Suppressor macrophage treated with lipopolysaccharide for 4 hours (primary cell): ENCODE measurements around the gene NRG2.

Experiments used
- DNase-seq: peaks from one replicate; pipeline ENCODE4 v3.0.0-alpha.2; 2020

The NRG2 gene

DNA sequence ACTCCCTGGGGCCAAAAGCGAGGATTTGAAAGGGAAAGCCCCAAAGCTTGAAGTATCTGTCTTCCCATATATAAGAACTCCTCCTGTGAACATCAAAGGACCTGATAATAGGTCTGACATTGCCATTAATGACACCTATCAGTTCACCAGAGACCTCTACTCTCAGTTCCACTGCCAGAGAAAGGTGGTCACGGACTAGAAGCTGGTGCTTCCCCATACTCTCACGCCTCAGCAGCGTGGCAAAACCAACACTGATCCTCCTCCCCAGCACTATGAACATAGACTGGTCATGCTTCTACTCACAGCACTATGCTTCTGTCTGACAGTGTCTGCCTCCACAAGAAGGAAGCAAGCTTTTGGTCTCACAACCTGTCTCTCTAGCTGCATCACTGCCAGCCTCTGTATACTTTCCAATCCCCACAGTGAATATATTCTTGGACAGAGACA lies 37.9 kb downstream of the NRG2 start:
- DNase-seq, result no peak

DNA sequence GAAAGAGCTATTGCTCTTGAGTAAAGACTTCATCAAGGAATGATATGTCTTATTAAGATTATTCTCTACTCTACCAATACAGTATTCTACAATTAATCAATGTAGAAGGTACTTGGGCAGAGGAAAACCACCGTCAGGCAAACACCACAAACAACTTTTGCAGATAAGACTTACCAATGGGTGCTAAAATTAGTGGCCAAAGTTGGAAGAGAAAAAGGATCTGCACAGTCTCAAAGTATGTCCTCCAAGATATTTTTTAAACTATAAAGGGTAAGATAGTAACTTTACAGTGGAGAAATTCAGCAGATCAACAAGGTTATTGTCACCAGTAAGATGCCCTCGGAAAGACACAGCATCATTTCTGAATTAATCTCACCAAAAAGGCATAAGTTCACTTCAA lies 38.9 kb downstream of the NRG2 start:
- DNase-seq, result no peak

DNA sequence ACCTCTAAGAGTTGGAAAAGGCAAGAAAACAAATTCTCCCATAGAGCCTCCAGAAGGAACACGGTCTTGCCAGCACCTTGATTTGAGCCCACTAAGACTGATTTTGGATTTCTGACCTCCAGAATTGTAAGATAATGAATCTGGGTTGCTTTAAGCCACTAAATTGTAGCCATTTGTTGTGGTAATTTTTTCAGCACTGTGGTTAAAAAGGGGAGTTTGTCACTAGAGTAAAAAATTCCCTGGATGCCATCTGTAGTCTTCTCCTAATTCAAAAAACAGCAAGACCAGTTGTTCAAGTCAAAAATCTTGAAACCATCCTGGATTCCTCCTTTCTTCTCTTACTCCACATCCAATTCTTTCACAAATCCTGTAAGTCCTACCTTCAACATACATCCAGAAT lies 39.6 kb downstream of the NRG2 start:
- DNase-seq, result no peak

DNA sequence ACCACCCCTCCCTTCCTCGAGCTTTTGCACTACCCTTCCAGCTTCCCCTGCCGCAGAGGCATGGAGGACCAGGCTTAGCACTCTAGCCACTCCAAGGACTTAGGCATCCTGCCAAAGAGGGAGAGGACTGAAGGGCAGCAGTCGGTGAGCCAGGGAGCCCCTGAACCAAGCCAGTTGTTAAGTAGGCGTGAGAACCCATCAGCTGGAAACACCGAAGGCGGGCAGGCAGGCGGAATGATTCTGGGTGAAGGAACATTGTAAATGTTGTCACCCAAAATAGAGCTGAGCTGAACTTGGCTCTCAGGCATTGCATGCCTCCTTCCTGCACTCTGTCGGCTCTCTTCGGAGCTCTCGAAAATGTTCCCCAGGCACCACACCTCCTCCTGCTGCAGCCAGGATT lies 42.8 kb downstream of the NRG2 start:
- no peak for DNase-seq

DNA sequence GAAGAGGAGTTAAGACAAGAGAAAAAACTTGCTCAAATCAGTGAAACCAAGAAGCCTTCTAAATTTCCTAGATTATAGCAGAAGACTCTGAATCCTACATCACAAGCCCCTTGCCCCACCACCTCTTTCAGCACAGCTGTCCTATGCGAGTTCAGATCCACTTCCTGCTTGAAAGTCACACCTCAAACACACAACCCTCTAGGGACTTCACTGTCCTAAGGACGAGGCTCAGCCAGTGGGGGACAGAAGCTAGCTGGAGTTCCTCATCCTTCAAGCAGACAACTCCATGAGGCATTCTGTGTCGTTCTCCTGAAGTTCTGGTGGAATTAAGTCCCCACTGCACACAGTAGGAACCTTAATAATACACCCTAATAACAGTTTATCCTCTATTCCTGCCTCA lies 44.3 kb downstream of the NRG2 start:
- DNase-seq, result no peak

DNA sequence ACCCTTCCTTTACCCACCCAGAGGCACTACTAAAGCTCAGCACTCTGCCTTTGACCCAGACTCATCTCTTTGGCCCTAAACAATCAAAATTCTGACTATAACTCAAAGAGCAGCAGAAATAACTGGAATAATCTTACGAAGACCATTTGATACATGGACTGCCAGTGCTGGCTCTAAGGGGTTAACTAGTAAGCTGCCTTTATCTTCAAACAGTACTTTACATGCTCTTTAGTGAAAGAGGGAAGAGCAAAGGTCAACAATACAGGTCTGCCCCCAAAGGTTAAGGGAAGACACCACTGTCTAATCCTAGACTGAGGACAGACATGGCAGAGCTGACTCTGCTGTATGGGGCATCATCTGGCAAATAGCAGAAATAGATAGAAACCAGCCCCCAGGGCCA lies 45.8 kb downstream of the NRG2 start:
- DNase-seq, result no peak

DNA sequence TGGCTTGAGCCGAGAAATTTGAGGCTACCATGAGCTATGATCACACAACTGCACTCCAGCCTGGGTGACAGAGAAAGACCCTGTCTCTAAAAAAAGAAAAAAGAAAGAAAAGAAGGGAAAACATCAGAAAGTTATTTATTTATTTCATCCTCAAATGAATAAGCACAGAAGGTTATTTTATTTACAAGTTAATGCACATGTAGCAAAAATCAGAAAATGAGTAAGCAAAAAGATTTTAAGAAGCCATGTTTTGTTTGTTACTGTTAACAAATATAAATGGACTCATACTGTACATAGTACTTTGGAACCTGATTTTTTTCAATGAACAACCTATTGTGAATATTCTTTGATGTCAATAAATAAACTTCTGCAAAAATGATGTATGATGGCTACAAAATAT lies 47.2 kb downstream of the NRG2 start:
- DNase-seq, result no peak

DNA sequence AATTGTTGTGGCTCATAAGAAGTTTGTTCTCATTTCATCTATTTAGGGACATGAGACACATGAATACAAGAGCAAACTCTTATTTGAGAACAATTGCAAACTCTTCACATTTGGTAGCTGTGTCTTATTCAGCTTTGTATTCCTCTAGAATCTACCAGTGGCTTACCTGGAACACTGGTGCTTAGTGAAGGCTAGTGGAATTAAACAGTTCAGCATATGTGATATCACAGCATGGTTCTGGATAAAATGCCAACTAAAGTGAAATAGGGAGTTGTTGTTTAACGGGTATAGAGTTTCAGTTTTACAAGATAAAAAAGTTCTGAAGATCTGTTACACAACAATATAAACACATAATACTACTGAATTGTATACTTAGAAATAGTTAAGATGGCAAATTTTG lies 48.9 kb downstream of the NRG2 start:
- DNase-seq, result no peak

DNA sequence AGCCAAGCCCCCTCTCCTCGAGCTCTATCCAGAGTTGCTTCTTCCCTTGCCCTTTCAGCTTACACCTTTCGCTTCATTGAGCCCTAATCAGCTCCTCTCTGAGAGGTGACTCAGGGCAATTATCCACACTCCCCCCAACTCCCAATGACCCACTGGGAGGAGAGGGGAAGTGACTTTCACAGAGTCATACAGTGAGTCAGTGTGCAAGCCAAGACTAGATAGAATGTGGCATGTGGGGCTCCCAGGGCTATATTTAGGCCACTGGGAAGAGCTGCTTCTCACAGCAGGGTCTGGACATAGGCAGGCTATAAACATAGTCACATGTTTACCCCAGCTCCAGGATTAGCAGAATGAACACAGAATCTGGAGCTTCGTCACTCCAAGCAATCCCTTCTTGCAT lies 57.4 kb downstream of the NRG2 start:
- peak; percentile 72 for DNase-seq

DNA sequence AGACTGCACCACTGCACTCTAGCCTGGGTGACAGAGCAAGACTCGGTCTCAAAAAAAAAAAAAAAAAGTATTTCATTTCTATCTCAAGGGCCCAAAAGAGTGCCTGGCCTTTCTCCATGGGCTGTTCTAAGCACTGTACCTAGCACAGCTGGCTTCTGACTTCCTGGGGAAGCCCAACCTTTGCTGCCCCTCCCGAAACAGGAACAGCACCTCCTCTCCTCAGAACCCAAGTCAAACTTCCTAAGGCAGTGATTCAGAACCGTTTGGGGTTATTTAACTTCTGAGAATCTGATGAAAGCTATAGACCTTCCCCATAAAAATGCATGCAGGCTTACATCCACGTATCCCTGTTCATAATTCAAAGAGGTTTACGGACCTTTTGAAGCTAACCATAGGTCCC lies 57.8 kb downstream of the NRG2 start:
- DNase-seq, result peak; percentile 12

DNA sequence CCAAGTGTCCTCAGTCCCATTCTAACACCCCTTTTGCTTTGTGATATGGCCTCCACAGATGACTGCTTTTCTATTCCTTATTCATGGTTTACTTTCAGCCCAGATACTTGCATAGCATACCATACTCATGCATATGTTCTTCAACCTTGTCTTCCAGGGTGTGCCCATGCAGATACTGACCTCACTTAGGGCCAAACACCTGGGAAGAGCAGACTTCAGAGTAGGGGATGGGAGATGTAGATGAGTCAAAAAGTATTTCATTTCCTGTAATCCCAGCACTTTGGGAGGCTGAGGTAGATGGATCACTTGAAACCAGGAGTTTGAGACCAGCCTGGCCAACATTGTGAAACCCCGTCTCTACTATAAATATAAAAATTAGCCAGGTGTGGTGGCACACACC lies 58.3 kb downstream of the NRG2 start:
- no peak for DNase-seq

DNA sequence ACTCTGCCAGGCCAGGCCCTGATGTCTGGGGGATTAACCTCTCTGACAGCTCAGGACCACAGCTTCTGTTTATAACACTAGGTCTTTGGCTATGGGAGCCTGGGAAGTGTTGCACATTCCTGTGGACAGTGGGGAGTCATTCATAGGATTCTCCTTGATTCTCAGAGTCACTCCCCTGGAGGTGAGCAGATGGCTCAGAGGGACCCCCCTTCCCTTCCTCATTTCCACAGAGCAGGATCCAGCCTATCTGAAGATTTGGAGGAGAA lies 60.2 kb downstream of the NRG2 start:
- no peak for DNase-seq

DNA sequence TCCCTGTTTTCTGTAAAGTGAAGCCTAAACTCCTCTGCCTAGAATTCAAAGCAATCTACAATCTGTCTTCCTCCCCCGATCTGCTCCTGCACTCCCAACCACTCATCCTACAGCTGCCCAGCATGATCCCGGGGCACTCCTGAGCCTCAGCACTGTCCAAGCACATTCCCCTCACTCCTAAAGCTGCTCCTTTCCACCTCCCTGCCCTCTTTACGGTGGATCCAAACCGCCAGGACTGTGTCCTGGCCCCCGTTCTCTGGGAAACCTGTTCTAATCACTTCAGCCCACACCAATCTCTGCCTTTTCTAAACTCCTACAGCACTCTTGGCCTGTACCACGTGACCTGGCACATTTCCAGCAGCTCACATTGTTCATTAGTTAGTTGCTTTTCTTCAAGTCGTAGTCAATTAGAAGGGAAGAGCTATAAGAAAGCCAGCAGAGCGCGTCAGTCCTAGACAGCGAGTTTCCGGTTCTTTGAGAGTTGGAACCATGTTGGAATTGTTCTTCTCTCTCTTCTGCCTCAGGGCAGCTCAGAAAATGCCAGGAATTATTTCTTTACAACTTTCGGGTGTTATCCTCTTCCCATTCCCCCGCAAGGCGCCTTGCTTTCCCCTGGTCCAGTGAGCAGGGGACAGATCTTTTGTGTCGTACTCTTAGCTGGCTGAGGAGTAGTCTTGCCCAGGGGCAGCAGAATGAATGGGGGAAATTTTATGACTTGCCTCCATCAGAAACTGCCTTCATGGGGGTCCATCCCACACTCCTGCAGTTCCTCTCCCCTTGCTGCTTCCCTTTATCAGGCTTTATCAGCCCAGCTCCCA lies 60.7 kb downstream of the NRG2 start:
- no peak for DNase-seq

DNA sequence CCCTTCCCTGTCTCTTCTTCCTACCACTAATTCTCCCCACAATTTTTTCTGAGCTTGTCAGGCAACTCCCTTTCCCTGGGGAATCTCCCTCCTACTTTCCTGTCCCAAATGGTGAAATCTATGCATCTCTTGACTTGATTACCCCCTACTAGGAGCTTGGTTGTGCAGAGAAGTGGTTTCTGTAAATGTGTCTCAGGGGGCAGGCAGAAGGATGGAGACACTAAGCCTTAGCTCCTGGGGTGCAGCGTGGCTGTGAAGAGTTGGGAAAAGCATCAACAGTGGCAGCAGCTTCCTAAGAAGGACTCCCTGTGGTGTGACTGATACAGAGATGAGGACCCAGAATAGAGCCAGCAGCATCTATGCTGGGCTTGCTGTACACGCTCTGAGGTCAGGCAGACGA lies 62.3 kb downstream of the NRG2 start:
- DNase-seq, result no peak

DNA sequence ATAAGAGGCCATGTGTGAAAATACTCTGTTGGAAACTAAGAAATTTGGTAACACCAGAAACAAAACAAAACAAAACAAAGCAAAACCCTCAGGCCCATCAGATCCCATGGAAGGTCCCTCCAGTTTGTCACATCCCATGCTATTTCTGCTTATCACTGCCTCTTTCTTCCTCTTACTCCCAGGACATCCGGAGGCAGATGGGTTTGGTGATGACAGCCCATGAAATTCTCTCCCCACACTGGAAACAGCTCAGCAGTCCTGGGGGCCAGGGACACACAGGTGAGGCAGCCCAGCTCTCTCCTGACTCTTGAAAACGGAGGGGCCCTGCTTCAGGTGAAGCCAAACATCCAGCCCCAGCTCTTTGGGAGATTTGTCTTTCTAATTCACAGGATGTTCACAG lies 63.2 kb downstream of the NRG2 start:
- no peak for DNase-seq

DNA sequence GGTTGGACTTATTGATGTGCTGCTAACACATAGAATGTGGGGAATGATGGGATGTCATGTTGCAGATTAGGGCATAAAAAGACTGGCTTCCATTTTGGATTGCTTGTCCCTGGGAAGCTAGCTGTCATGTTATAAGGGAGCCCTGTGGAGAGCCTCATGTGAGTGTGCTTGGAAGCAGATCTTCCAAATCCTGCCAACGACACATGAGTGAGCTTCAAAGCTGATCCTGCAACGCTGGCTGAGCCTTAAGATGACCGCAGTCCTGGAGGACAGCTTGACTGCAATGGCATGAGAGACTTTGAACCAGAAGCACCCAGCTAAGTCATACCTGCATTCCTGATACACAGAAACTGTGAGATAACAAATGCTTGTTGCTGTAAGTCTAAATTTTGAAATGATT lies 63.6 kb downstream of the NRG2 start:
- DNase-seq, result no peak

DNA sequence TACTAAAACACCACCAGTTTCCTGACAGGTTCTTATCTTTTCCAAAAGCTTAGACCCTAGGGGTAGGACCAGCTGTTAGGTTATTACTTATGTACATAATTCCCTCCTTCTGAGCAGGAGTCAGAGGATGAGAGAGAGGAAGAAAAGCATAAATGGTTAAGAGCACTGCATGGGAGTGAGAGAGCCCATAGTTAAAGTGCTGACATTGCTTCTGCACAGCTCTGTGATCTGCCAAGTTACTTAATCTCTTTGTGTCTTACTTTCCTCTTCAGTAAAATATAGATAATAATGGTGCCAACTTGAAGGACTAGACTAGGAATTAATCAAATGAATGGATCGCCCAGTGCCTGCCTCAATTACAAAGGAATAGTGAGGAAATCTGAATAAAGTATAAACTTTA lies 66.4 kb downstream of the NRG2 start:
- DNase-seq, result no peak

DNA sequence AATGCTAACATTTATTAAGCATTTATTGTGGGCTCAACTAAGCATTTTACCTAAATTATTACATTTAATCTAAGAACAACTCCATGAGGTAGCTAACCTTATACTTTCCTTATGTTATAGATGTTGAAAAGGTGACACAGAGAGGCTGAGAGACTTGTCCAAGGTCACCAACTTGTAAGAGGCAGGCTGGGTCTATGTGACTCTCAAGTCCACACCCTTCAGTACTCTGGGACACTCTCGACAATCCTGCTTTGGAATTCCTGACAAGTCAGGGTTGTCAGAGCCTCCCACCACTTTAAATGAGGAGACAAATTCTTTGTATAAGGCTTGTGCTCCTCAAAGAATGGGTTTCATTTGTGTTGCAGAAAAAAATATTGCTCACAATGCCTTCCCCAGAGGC lies 67.2 kb downstream of the NRG2 start:
- no peak for DNase-seq

DNA sequence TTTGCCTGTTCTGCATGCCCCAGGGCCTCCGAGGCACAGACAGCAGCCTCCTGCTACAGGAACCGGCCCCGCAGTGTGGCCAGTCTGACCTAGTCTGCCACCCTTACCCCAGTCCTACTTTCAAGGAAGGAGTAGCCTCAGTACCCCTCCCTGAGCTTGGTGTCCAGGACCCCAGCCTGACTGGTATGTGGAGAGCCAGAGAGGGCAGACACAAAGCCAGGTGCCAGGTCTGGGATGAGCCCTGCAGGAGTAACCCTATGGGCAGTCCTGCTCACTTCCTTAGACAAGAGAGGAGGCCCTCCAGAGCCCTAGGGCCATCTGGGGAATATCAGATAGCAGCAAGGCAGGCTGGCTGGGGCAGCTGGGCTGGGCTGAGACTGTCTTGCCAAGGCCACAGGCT lies 67.8 kb downstream of the NRG2 start:
- DNase-seq, result no peak

DNA sequence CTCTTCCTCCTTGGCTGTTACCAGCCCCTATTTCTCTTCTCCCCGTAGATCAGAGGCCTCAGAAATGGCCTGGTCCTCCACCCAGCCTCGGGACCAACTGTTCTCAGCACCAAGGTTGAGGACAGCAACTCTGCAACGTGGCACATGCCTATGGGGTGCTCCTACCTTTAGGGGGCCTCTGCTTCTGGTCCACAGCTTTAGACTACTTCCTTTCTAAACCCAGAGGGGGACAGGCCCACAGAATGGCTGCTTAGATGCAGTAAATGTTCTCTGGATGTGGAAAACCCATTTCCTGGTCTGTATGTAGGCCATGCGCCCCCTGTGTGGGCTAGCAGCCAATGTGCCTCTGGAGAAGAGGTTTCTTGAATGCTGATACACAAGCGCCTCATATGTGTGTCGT lies 68.4 kb downstream of the NRG2 start:
- DNase-seq, result no peak

DNA sequence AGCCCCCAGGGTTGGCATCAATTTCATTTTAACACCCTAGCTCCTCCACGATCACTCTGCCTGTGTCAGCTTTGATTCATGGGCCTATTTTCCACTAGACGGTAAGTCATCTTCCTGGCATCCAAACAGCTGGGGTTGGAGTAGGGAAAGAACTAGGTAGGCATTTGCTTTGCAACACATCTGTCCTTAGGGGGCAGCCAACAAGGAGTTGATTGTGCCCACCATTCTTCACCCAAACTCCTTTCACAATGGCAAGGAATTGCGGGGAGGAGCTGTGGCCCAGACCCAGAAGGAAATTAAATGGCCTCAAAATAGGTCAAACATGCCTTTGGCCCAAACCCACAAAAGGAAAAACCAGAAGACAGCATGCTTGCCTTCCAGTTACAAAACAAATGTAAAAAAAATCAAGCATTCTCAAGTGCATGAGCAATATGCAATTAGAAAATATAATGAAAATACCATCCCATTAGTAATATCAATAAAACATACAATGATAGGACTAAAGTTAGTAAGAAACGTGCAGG lies 71.8 kb downstream of the NRG2 start:
- DNase-seq, result no peak

DNA sequence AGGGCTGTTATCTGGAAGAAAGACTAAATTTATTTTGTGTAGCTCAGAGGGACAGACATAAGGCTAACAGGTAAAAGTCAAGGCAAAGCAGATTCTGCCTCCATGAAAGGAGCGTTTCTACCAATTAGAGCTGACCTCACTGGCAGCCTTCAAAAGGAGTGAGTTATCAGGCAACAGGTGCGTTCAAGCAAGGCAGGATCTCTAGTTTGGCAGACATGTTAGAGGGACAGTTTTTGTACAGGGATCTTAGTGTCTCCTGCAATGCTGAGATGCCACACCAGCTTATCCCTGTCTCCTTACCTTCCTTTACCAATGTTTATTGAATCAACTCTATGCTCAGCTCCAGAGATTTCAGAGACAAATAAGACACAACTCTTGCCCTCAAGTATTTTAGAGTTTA lies 73.8 kb downstream of the NRG2 start:
- DNase-seq, result no peak

DNA sequence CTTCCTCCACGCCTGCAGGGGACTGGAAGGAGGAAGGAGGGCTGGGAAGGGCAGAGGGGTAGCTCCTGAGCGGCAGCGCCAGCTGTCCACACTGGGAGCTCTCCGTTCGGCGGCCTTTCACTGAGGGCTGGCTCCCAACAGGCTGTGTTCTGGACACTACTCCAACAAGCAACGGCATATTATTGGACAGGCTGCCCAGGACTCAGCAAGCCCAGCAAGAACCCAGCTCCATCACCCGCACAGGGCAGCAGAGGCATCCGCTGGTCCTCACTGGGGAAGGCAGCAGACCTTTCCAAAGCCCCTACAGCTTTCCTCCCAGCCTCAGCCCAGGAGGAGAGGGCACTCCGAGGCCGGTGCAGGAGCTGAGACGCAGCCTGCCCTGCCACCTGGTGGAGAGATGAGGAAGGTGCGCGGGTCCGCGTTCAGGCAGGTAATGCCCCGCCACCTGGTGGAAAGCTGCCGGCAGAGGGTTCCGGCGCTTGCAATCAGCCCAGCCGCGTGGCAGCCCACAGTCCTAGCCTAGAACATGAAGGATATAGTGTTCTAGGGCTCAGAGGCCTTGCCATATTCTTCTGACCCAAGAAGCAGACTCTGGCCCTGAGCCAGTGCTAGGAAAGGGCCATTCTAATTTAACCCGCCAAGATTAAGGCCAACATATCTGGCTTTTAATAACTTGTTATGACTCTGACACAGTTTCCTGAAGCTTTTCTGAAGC lies 74.4 kb downstream of the NRG2 start:
- DNase-seq, result peak; percentile 84

DNA sequence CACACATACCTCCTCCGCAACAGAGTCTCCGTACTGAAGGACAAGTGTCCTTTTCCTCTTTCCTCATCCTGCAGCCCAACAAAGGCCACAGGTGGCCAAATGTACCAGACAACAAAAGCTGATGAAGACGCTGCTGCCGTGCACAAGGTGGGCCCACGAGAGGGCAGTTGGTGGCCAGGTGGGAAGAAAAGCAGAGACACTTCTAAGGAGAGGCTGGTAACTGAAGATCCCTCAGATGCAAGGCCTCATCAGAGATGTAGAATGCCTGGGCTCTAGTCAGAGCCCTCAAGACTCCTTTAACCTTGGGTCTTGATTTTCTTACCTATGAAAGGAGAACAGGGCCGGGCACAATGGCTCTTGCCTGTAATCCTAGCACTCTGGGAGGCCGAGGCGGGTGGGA lies 75.7 kb downstream of the NRG2 start:
- DNase-seq, result no peak

DNA sequence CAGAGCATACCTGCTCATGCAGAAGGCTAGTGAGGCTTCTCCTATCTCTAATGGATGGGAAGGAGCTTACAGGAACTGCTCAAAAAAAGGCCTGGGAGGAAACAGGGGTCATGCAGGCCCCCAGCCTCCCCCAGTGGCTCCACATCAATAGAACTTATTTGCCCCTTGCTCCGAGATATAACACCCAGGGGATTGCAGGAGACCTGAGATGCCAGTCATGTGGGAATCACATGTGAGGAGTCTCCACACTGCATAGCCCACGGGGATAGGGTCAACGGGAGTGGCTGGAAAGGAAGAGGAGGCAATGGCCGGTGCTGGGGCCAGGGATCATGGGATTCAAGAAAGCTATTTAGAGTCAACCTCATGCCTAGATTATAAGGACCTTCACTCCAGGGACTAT lies 76.2 kb downstream of the NRG2 start:
- no peak for DNase-seq
